ENCODE results near the gene CTXND1. TPM values are rescaled to one million over a fixed set of nuclear protein-coding genes. Genes with fewer than 3 reads are reported as not detected.

The CTXND1 gene
- total RNA-seq, 1 experiment from 2014 or later: not detected

GRCh38 chr15:80179025-80179759 lies 72.8 kb downstream of the CTXND1 start:
- peak; percentile 96 for DNase-seq
- peak overlapping the region; percentile 23 for H3K4me3 ChIP-seq (ENCODE audit: low read length)
- ChIA-PET CTCF (no interaction called here), POLR2A (ENCODE audit: unreplicated experiment) (no interaction called here)
- TF ChIP-seq EZH2phosphoT487 (IDR thresholded peaks at IDR 0.05; ENCODE audit: borderline replicate concordance, low read length): no peak
- H3K9me3 ChIP-seq (ENCODE audit: low read length): no peaks in the 10 kb centered on the region
- H3K27ac ChIP-seq (ENCODE audit: low read length): peak overlapping the region; percentile 75
- H3K36me3 ChIP-seq (ENCODE audit: low read depth, low read length): peaks cover 29% of the 10 kb centered on the region
- peak; percentile 94 for ATAC-seq
- peak overlapping the region; percentile 66 for H3K4me2 ChIP-seq (ENCODE audit: low read length)
- no peaks in the 10 kb centered on the region for H3K79me2 ChIP-seq (ENCODE audit: low read length)
- H3K9ac ChIP-seq (ENCODE audit: low read length): 0 out of 2 replicates have a peak overlapping the region, but pooled peaks have one; percentile 22
- H2AFZ ChIP-seq (ENCODE audit: low read length): no peak overlapping the region
- H3K4me1 ChIP-seq (ENCODE audit: insufficient read depth, low read length): peaks cover 20% of the 10 kb centered on the region
- no TSS peak for BruUV-seq (replicated peaks)
- H3K27me3 ChIP-seq (ENCODE audit: low read length): no peaks in the 10 kb centered on the region
- H3F3A ChIP-seq (ENCODE audit: low read length, unreplicated experiment): peaks cover under 1% of the 10 kb centered on the region
- H4K20me1 ChIP-seq (ENCODE audit: low read length): no peaks in the 10 kb centered on the region
- intact Hi-C loops (cut with micrococcal nuclease): loop anchor here (10.0 kb wide), 1 partner anchor 284 kb away; the partner anchor contains the start of gene MTHFS
- no peaks in the 10 kb centered on the region for H3K9me2 ChIP-seq (replicated peaks; ENCODE audit: low read length)

DNA sequence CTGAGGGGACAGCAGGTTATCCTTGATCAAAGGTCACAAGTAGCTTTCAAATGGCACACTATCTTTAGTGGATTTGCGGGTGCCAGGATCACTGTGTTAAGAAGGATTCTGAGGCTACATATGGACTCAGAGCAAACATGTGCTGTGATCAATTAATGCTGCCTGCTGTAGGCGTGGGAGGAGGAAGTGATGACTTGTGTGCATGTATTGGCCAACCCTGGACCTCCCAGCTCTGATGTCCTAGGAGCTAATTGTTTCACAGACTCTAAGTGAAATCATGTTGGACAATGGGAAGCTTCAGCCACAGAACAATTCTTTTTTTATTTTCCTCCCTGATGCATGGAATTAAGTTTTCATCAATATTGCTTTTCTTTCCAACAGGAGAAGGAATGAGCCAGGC lies 74.9 kb downstream of the CTXND1 start:
- intact Hi-C loops (cut with micrococcal nuclease): loop anchor here (10.0 kb wide), 1 partner anchor 282 kb away; the partner anchor contains the start of gene MTHFS
- ATAC-seq: no peak
- CTCF ChIA-PET: no interaction called here

DNA sequence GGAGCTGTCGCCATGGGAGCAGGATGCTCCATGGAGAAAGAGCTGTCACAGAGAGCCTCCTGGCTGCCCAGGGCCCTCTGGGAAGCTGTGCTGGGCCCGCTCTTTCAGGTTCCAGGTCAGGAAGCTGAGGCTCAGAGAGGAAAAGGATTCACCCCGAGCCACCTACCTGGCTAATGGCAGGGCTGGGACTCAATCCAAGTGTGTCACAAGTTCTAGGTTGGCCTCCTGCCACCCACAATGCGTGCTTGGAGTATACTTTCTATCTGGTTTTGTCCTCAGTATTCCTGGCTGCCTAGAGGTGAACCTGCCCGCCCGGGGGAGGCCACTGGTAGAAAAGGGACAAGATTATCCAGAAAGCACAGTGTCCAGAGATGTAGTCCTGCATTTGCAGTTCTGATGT lies 75.6 kb downstream of the CTXND1 start:
- no peak for ATAC-seq
- H3K27me3 ChIP-seq (ENCODE audit: low read length): no peaks in the 10 kb centered on the region
- H3K4me2 ChIP-seq (ENCODE audit: low read length): no peak overlapping the region
- H3K36me3 ChIP-seq (ENCODE audit: low read depth, low read length): peaks cover 27% of the 10 kb centered on the region
- TF ChIP-seq, protein P1, sequence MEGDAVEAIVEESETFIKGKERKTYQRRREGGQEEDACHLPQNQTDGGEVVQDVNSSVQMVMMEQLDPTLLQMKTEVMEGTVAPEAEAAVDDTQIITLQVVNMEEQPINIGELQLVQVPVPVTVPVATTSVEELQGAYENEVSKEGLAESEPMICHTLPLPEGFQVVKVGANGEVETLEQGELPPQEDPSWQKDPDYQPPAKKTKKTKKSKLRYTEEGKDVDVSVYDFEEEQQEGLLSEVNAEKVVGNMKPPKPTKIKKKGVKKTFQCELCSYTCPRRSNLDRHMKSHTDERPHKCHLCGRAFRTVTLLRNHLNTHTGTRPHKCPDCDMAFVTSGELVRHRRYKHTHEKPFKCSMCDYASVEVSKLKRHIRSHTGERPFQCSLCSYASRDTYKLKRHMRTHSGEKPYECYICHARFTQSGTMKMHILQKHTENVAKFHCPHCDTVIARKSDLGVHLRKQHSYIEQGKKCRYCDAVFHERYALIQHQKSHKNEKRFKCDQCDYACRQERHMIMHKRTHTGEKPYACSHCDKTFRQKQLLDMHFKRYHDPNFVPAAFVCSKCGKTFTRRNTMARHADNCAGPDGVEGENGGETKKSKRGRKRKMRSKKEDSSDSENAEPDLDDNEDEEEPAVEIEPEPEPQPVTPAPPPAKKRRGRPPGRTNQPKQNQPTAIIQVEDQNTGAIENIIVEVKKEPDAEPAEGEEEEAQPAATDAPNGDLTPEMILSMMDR (conservative IDR thresholded peaks at IDR 0.05; ENCODE audit: low read depth, low read length): no peak
- no peak for TF ChIP-seq EZH2 (IDR thresholded peaks at IDR 0.05; ENCODE audit: low read length, unreplicated experiment)
- TF ChIP-seq EZH2phosphoT487 (IDR thresholded peaks at IDR 0.05; ENCODE audit: borderline replicate concordance, low read length): no peak
- peaks cover 4% of the 10 kb centered on the region for H3F3A ChIP-seq (ENCODE audit: low read length, unreplicated experiment)
- POLR2A ChIA-PET (ENCODE audit: unreplicated experiment): no interaction called here
- no peak overlapping the region for H3K9ac ChIP-seq (ENCODE audit: low read length)
- no TSS peak for BruUV-seq (replicated peaks)
- no peak overlapping the region for H3K4me3 ChIP-seq (ENCODE audit: low read length)
- H3K4me1 ChIP-seq (ENCODE audit: insufficient read depth, low read length): peaks cover 27% of the 10 kb centered on the region
- peak; percentile 61 for DNase-seq
- no peaks in the 10 kb centered on the region for H4K20me1 ChIP-seq (ENCODE audit: low read length)
- intact Hi-C loops (cut with micrococcal nuclease): loop anchor here (10.0 kb wide), 1 partner anchor 282 kb away; the partner anchor contains the start of gene MTHFS
- CTCF ChIA-PET: no interaction called here
- no peak overlapping the region for H2AFZ ChIP-seq (ENCODE audit: low read length)
- H3K9me2 ChIP-seq (replicated peaks; ENCODE audit: low read length): no peaks in the 10 kb centered on the region
- H3K27ac ChIP-seq (ENCODE audit: low read length): no peak overlapping the region
- H3K79me2 ChIP-seq (ENCODE audit: low read length): no peaks in the 10 kb centered on the region
- H3K9me3 ChIP-seq (ENCODE audit: low read length): no peaks in the 10 kb centered on the region

More for the DNA sequence above, 74.9 kb downstream of the CTXND1 start:
- TF ChIP-seq EZH2 (IDR thresholded peaks at IDR 0.05; ENCODE audit: low read length, unreplicated experiment): no peak
- TF ChIP-seq, protein P1 (conservative IDR thresholded peaks at IDR 0.05; ENCODE audit: low read depth, low read length): no peak
- no peak for TF ChIP-seq EZH2phosphoT487 (IDR thresholded peaks at IDR 0.05; ENCODE audit: borderline replicate concordance, low read length)
- Histone ChIP-seq H2AFZ (ENCODE audit: low read length) (no peak overlapping the region), H3K4me3 (ENCODE audit: low read length) (no peak overlapping the region), H4K20me1 (ENCODE audit: low read length) (no peaks in the 10 kb centered on the region), H3K27ac (ENCODE audit: low read length) (no peak overlapping the region), H3K27me3 (ENCODE audit: low read length) (no peaks in the 10 kb centered on the region), H3K9me3 (ENCODE audit: low read length) (no peaks in the 10 kb centered on the region), H3K79me2 (ENCODE audit: low read length) (no peaks in the 10 kb centered on the region), H3K4me1 (ENCODE audit: insufficient read depth, low read length) (peaks cover 27% of the 10 kb centered on the region), H3K36me3 (ENCODE audit: low read depth, low read length) (peaks cover 32% of the 10 kb centered on the region), H3F3A (ENCODE audit: low read length, unreplicated experiment) (peaks cover 4% of the 10 kb centered on the region), H3K9ac (ENCODE audit: low read length) (no peak overlapping the region), H3K4me2 (ENCODE audit: low read length) (no peak overlapping the region), H3K9me2 (replicated peaks; ENCODE audit: low read length) (no peaks in the 10 kb centered on the region)
- no peak for DNase-seq
- POLR2A ChIA-PET (ENCODE audit: unreplicated experiment): no interaction called here
- no TSS peak for BruUV-seq (replicated peaks)

Data from PC-3 (cell line).